NCI-H1092 treated with DMSO at 0.1 percent for 48 hours (cell line): ENCODE data around the gene BRSK1.
A peak's percentile ranks its signal among the peaks of the same experiment; 100 is the strongest.
"Not testable (repeated sequence)": the region's sequence is repeated elsewhere in the genome, so short reads cannot be mapped to it uniquely, and the experiment has no call there.

Experiments
- DNase-seq: peaks from one replicate; lab custom pipeline; 2025; lab: John Stamatoyannopoulos, UW

The BRSK1 gene

GRCh38 chr19:55304279-55304978 is 20.6 kb downstream of the BRSK1 start:
- peak; percentile 13 for DNase-seq

GRCh38 chr19:55304980-55305379 is 21.2 kb downstream of the BRSK1 start:
- no peak for DNase-seq

- peak; percentile 1 for DNase-seq
These were observed 21.7 kb downstream of the BRSK1 start for GRCh38 chr19:55305491-55305890.

GRCh38 chr19:55305983-55306562 is 22.3 kb downstream of the BRSK1 start:
- DNase-seq: no peak

GRCh38 chr19:55306712-55307111 is 22.9 kb downstream of the BRSK1 start:
- DNase-seq: no peak

- no peak for DNase-seq
These were observed 24.5 kb downstream of the BRSK1 start for GRCh38 chr19:55308281-55308680.

GRCh38 chr19:55309448-55309847 is 25.7 kb downstream of the BRSK1 start:
- no peak for DNase-seq

- DNase-seq: no peak
These were observed 26.7 kb downstream of the BRSK1 start for GRCh38 chr19:55310498-55310897.

- DNase-seq: no peak
These were observed 27.6 kb downstream of the BRSK1 start for GRCh38 chr19:55311397-55311796.

- DNase-seq: no peak
These were observed 28.0 kb downstream of the BRSK1 start for GRCh38 chr19:55311797-55312196.

- DNase-seq: no peak
These were observed 29.1 kb downstream of the BRSK1 start for GRCh38 chr19:55312621-55313512.

GRCh38 chr19:55314396-55314795 is 30.6 kb downstream of the BRSK1 start:
- no peak for DNase-seq

- no peak for DNase-seq
These were observed 32.2 kb downstream of the BRSK1 start for GRCh38 chr19:55315956-55316525.

GRCh38 chr19:55316646-55317045 is 32.8 kb downstream of the BRSK1 start:
- DNase-seq: no peak

- DNase-seq: peak; percentile 0
These were observed 36.0 kb downstream of the BRSK1 start for GRCh38 chr19:55319785-55320184.

GRCh38 chr19:55320844-55321419 is 37.1 kb downstream of the BRSK1 start:
- DNase-seq: no peak

GRCh38 chr19:55321466-55322137 is 37.8 kb downstream of the BRSK1 start:
- no peak for DNase-seq

- no peak for DNase-seq
These were observed 38.5 kb downstream of the BRSK1 start for GRCh38 chr19:55322204-55322885.

GRCh38 chr19:55324662-55325061 is 40.9 kb downstream of the BRSK1 start:
- no peak for DNase-seq

GRCh38 chr19:55325172-55325571 is 41.4 kb downstream of the BRSK1 start, which contains the start of gene TMEM150B:
Gene TMEM150B (minus strand): TSS chr19:55325341. CDS start chr19:55321036, 4,305 bp downstream.
- no peak for DNase-seq

- not testable (repeated sequence) for DNase-seq
These were observed 45.0 kb downstream of the BRSK1 start for GRCh38 chr19:55328774-55329318.
